HEK293T (cell line): ENCODE data around the gene STXBP3.

ENCODE experiments used
- BHLHE40 ChIP-seq: fragments of 450-650 bp; IDR thresholded peaks from 2 replicates; pipeline ENCODE4 v1.6.1; 2016; ENCODE audit warnings: mild to moderate bottlenecking, moderate library complexity, borderline replicate concordance
- ELF4 ChIP-seq: fragments of 450-650 bp; IDR thresholded peaks from 2 replicates; pipeline ENCODE4 v1.6.1; 2017; ENCODE audit warnings: antibody characterized with exemption
- FOXA1 ChIP-seq: fragments of 450-650 bp; IDR thresholded peaks from 2 replicates; pipeline ENCODE4 v1.6.1; 2016; ENCODE audit warnings: mild to moderate bottlenecking
- FOXM1 ChIP-seq: fragments of 450-650 bp; IDR thresholded peaks from 2 replicates; pipeline ENCODE4 v1.6.1; 2017; ENCODE audit warnings: mild to moderate bottlenecking, borderline replicate concordance
- HDGF ChIP-seq: fragments of 450-650 bp; IDR thresholded peaks from 2 replicates; pipeline ENCODE4 v1.6.1; 2017; ENCODE audit warnings: antibody characterized with exemption, borderline replicate concordance
- TARDBP ChIP-seq: fragments of 450-650 bp; IDR thresholded peaks from 2 replicates; pipeline ENCODE4 v1.6.1; 2016

DNA sequence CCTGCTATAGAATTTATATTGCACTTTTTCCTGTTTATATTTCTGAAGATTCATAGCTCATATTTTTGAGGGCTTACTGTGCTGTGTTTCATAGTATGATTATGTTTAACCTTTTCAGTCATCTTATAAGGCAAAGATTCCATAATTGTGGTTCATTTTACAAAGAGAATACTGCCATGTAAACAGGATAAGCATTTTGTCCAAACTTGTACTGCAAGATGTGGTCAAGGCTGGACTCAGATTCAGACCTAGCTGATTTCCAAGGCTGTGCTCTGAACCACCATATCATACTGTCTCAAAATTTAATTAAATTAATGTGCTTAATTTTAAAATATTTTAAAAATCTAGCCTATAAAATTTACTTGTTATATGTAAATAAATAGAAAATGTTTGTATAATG, 31.4 kb downstream of the STXBP3 start:
- TF ChIP-seq FOXA1 (no peak), HDGF (no peak), TARDBP (no peak), BHLHE40 (no peak), FOXM1 (no peak), ELF4 (no peak)
